Lower leg skin (tissue), 4 donors: Measurements from ENCODE around the gene LARP1B. TPM values are rescaled to one million over a fixed set of nuclear protein-coding genes. Genes with fewer than 3 reads are reported as not detected.
"Not testable (repeated sequence)": the region's sequence is repeated elsewhere in the genome, so short reads cannot be mapped to it uniquely, and the experiment has no call there.

ENCODE experiments used
- DNase-seq, 2 donors: peaks; one replicate each; pipeline ENCODE4 v3.0.0-alpha.2; 2019; ENCODE audit warnings: low spot score in 2 of 2
- H3K4me3 ChIP-seq: fragments of 200-600 bp; sonication (generic); 2 replicates; pipeline ENCODE4 v1.5.1; 2017; ENCODE audit warnings: mild to moderate bottlenecking, low read depth; ENCODE audit not compliant: poor library complexity, severe bottlenecking
- CTCF ChIP-seq, 3 donors: fragments of 450-650 bp; IDR thresholded peaks; one replicate each; pipeline ENCODE4 v1.5.1; 2016; ENCODE audit warnings: antibody characterized with exemption in 3 of 3, mild to moderate bottlenecking in 3 of 3, moderate library complexity in 2 of 3
- POLR2A ChIP-seq, 2 donors: fragments of 450-650 bp; IDR thresholded peaks; one replicate each; pipeline ENCODE4 v1.6.1; 2016 to 2017; ENCODE audit warnings: antibody characterized with exemption in 2 of 2, mild to moderate bottlenecking in 1 of 2, moderate library complexity in 1 of 2
- WGBS, 2 donors: methylation state at CpG; one replicate each; pipeline ENCODE4 v1.1.5; 2018; 5-methylcytosine and 5-hydroxymethylcytosine counted together
- intact Hi-C: fragments of 100-400 bp; cut with DNase I; formaldehyde crosslinking; loops from one replicate; pipeline ENCODE4 v1.15.0; 2023; ENCODE audit warnings: low total_unique reads
- total RNA-seq, 4 donors: library from RNA; depleted of rRNA; stranded (reverse); fragments of >200 nt; gene quantifications; one replicate each; pipeline ENCODE4 v1.1.0, GENCODE V29; 2016

LARP1B gene
- total RNA-seq, 4 donors from 2014 or later: 14.5 to 20.4 (median 17.2) TPM

GRCh38 chr4:128076464-128076863 lies 15.4 kb downstream of the LARP1B start:
- no peak overlapping the region for H3K4me3 ChIP-seq
- TF ChIP-seq CTCF (IDR thresholded peaks at IDR 0.05): no peak
- TF ChIP-seq POLR2A (IDR thresholded peaks at IDR 0.05): no peak
- intact Hi-C loops: no loop called here
- 89 to 93% methylated on average over 4 of the region's 4 CpGs for WGBS, 2 donors
- DNase-seq: no peak

GRCh38 chr4:128095293-128095692 lies 34.2 kb downstream of the LARP1B start:
- intact Hi-C loops, DNase-seq, H3K4me3 ChIP-seq: not testable (repeated sequence)
- WGBS, 2 donors: 94 to 100% methylated on average over 6 of the region's 6 CpGs

GRCh38 chr4:128107766-128108165 lies 46.7 kb downstream of the LARP1B start:
- intact Hi-C loops: no loop called here
- TF ChIP-seq POLR2A (IDR thresholded peaks at IDR 0.05) (no peak), CTCF (IDR thresholded peaks at IDR 0.05) (no peak)
- H3K4me3 ChIP-seq: no peak overlapping the region
- DNase-seq: no peak
- WGBS, 2 donors: 92 to 94% methylated on average over 3 of the region's 3 CpGs

GRCh38 chr4:128123036-128123435 lies 61.9 kb downstream of the LARP1B start:
- WGBS, 2 donors: 67 to 86% methylated on average over 3 of the region's 3 CpGs
- intact Hi-C loops: no loop called here
- no peak for DNase-seq
- H3K4me3 ChIP-seq: no peak overlapping the region
- TF ChIP-seq POLR2A (IDR thresholded peaks at IDR 0.05): no peak

GRCh38 chr4:128130621-128131020 lies 69.5 kb downstream of the LARP1B start:
- 94% methylated on average over 3 of the region's 3 CpGs for WGBS, 2 donors
- TF ChIP-seq CTCF (IDR thresholded peaks at IDR 0.05) (no peak), POLR2A (IDR thresholded peaks at IDR 0.05) (no peak)
- intact Hi-C loops: no loop called here
- DNase-seq: no peak
- no peak overlapping the region for H3K4me3 ChIP-seq

- DNase-seq: no peak
- no peak overlapping the region for H3K4me3 ChIP-seq
- intact Hi-C loops: no loop called here
- TF ChIP-seq POLR2A (IDR thresholded peaks at IDR 0.05): no peak
- WGBS, 2 donors: 95 to 96% methylated on average over 6 of the region's 6 CpGs
Observed at GRCh38 chr4:128134925-128135324, 73.8 kb downstream of the LARP1B start.

GRCh38 chr4:128135391-128135790 lies 74.3 kb downstream of the LARP1B start:
- DNase-seq: no peak
- 84 to 91% methylated on average over 3 of the region's 3 CpGs for WGBS, 2 donors
- H3K4me3 ChIP-seq: no peak overlapping the region
- TF ChIP-seq POLR2A (IDR thresholded peaks at IDR 0.05): no peak
- TF ChIP-seq CTCF (IDR thresholded peaks at IDR 0.05): no peak
- intact Hi-C loops: no loop called here
